HG02943 (cell line): ENCODE results near the gene GLRA3.

Experiments used
- ATAC-seq: cut with Tn5 transposase; IDR thresholded peaks from one replicate; pipeline ENCODE4 v1.9.1; 2021; ENCODE audit warnings: mild to moderate bottlenecking, low read depth, moderate library complexity; ENCODE audit not compliant: unreplicated experiment

Gene GLRA3

GRCh38 chr4:174607792-174608191, 221.3 kb downstream of the GLRA3 start:
- ATAC-seq, result no peak

- ATAC-seq, result no peak
Observed at GRCh38 chr4:174604198-174604597, 224.8 kb downstream of the GLRA3 start.

- no peak for ATAC-seq
Observed at GRCh38 chr4:174600391-174600790, 228.7 kb downstream of the GLRA3 start.

GRCh38 chr4:174598800-174599199, 230.2 kb downstream of the GLRA3 start:
- ATAC-seq, result no peak

GRCh38 chr4:174596513-174596912, 232.5 kb downstream of the GLRA3 start:
- no peak for ATAC-seq

GRCh38 chr4:174595141-174595929, 233.7 kb downstream of the GLRA3 start:
- no peak for ATAC-seq

GRCh38 chr4:174593701-174594100, 235.3 kb downstream of the GLRA3 start:
- no peak for ATAC-seq

- no peak for ATAC-seq
Observed at GRCh38 chr4:174592985-174593335, 236.1 kb downstream of the GLRA3 start.

GRCh38 chr4:174592256-174592984, 236.6 kb downstream of the GLRA3 start:
- ATAC-seq, result no peak

- ATAC-seq, result no peak
Observed at GRCh38 chr4:174591243-174592021, 237.6 kb downstream of the GLRA3 start.

- ATAC-seq, result no peak
Observed at GRCh38 chr4:174590336-174590735, 238.7 kb downstream of the GLRA3 start.
